ENCODE data around the gene GSTA2. TPM values are rescaled to one million over a fixed set of nuclear protein-coding genes. Genes with fewer than 3 reads are reported as not detected.

Gene GSTA2
- total RNA-seq, 2 donors from 2014 or later, result not detected

Other genes starting within 250 kb of the GSTA2 start
- gene TRAM2, start 186.4 kb downstream of the GSTA2 start, total RNA-seq, result 10 to 100 TPM; 15.3 to 23.7 TPM
- 10 to 100 TPM; 16.8 to 17.5 TPM for gene TMEM14A, start 92.4 kb downstream of the GSTA2 start, total RNA-seq
- 1 to 10 TPM in 1 of 2 donors, under 1 TPM in 1; 0.50 to 8.1 TPM for gene GSTA1, start 40.3 kb upstream of the GSTA2 start, total RNA-seq
- gene GSTA5, start 77.3 kb upstream of the GSTA2 start, total RNA-seq, result not detected
- not detected for gene GSTA3, start 146.2 kb upstream of the GSTA2 start, total RNA-seq
- 10 to 100 TPM; 14.1 to 15.2 TPM for gene GSTA4, start 231.8 kb upstream of the GSTA2 start, total RNA-seq

Measured in left colon (tissue), 2 donors.